ENCODE data around the gene PRRC2A.

PRRC2A gene

DNA sequence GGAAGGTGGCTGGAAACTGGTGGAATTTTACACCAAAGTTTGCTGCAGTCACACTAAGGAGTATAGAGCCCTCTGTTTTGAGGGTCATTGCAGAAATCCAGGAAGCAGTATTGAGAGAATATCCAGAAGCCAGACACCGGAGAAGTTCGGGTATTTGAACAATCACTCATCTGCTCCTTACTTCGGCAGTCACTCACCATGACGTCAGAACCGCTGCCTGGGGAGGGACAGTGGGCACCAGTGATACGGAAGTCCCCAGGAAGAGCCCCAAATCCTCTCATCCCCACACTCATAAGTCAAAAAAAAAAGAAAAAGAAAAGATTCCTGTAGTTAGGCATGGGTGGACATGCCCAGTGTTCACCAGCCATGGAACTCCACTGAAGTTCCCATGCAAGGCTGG, 56.4 kb downstream of the PRRC2A start:
- no peaks in the 10 kb centered on the region for H3K9me3 ChIP-seq (ENCODE audit: insufficient read depth, low read depth, low read length)
- H2AK5ac ChIP-seq (ENCODE audit: low read length), result no peak overlapping the region
- no peak overlapping the region for H2BK5ac ChIP-seq (ENCODE audit: low read depth, low read length, poor library complexity)
- no peak overlapping the region for H4K91ac ChIP-seq (ENCODE audit: low read depth, low read length)
- H3K4ac ChIP-seq (ENCODE audit: low read depth, low read length), result no peak overlapping the region
- H3K14ac ChIP-seq (ENCODE audit: low read length), result no peak overlapping the region
- H3K36me3 ChIP-seq (ENCODE audit: control insufficient read depth in 1 of 2, insufficient read depth in 2 of 2, low read length in 2 of 2), result peaks cover 13 to 15% of the 10 kb centered on the region in 2 experiments
- H2AFZ ChIP-seq (ENCODE audit: insufficient read depth, low read length, poor library complexity), result no peak overlapping the region
- peaks cover 2% of the 10 kb centered on the region for H3K79me2 ChIP-seq (ENCODE audit: control insufficient read depth, insufficient read depth, low read length, poor library complexity)
- H4K12ac ChIP-seq (ENCODE audit: low read depth, low read length), result no peak overlapping the region
- H3K79me1 ChIP-seq (ENCODE audit: low read length), result peaks cover 3% of the 10 kb centered on the region
- H3K4me1 ChIP-seq (ENCODE audit: control insufficient read depth in 1 of 2, insufficient read depth in 2 of 2, low read length in 2 of 2), result peaks cover 3 to 6% of the 10 kb centered on the region in 2 experiments
- H3K23ac ChIP-seq (ENCODE audit: low read length), result no peak overlapping the region
- H3K9ac ChIP-seq (ENCODE audit: low read length), result no peak overlapping the region
- no peak overlapping the region for H2BK12ac ChIP-seq (ENCODE audit: low read length)
- H3K18ac ChIP-seq (ENCODE audit: low read length), result no peak overlapping the region
- H3K27ac ChIP-seq (ENCODE audit: low read depth, low read length), result no peak overlapping the region
- DNase-seq, result no peak
- no peak overlapping the region for H2BK120ac ChIP-seq (ENCODE audit: insufficient read depth, low read length, poor library complexity)
- H3K4me2 ChIP-seq (ENCODE audit: low read length), result no peak overlapping the region
- no peak overlapping the region for H4K8ac ChIP-seq (ENCODE audit: low read depth, low read length)
- WGBS (ENCODE audit: extremely low coverage, insufficient coverage, insufficient read length), result no CpG with 5 or more reads among the region's 6 CpGs
- no peaks in the 10 kb centered on the region for H3K27me3 ChIP-seq (ENCODE audit: insufficient read depth, low read length)
- H3K4me3 ChIP-seq (ENCODE audit: low read depth, low read length), result no peak overlapping the region

DNA sequence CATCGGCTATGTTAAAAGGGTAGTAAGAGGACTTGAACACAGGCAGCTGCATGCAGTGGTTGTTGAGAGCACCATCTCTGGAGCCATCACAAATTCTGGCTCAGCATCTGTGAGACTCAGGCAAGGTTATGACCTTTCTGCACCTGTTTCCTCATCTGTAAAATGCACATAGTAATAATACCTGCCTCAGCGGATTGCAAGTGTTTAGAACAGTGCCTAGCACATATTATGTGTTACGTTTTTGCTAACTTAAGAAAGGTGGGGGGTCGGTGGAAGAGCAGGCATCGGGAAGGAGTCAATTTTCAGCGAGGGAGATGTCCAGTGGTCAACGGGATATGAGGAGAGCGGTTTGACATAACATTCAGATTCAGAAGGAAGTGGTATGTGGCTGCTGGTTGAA, 57.4 kb downstream of the PRRC2A start:
- Histone ChIP-seq H2BK12ac (ENCODE audit: low read length) (no peak overlapping the region), H3K4me1 (ENCODE audit: control insufficient read depth in 1 of 2, insufficient read depth in 2 of 2, low read length in 2 of 2) (peaks cover 3 to 6% of the 10 kb centered on the region in 2 experiments), H3K36me3 (ENCODE audit: control insufficient read depth in 1 of 2, insufficient read depth in 2 of 2, low read length in 2 of 2) (peaks cover 5 to 8% of the 10 kb centered on the region in 2 experiments), H3K79me2 (ENCODE audit: control insufficient read depth, insufficient read depth, low read length, poor library complexity) (peaks cover 2% of the 10 kb centered on the region), H3K9ac (ENCODE audit: low read length) (no peak overlapping the region), H3K4me2 (ENCODE audit: low read length) (no peak overlapping the region), H3K23ac (ENCODE audit: low read length) (no peak overlapping the region), H3K18ac (ENCODE audit: low read length) (no peak overlapping the region), H4K8ac (ENCODE audit: low read depth, low read length) (no peak overlapping the region), H3K79me1 (ENCODE audit: low read length) (peaks cover 3% of the 10 kb centered on the region), H2AK5ac (ENCODE audit: low read length) (no peak overlapping the region), H2BK5ac (ENCODE audit: low read depth, low read length, poor library complexity) (no peak overlapping the region), H4K12ac (ENCODE audit: low read depth, low read length) (no peak overlapping the region), H3K4me3 (ENCODE audit: low read depth, low read length) (no peak overlapping the region), H3K14ac (ENCODE audit: low read length) (no peak overlapping the region), H3K27me3 (ENCODE audit: insufficient read depth, low read length) (no peaks in the 10 kb centered on the region), H3K9me3 (ENCODE audit: insufficient read depth, low read depth, low read length) (no peaks in the 10 kb centered on the region), H4K91ac (ENCODE audit: low read depth, low read length) (no peak overlapping the region), H3K4ac (ENCODE audit: low read depth, low read length) (no peak overlapping the region), H2BK120ac (ENCODE audit: insufficient read depth, low read length, poor library complexity) (no peak overlapping the region), H3K27ac (ENCODE audit: low read depth, low read length) (no peak overlapping the region), H2AFZ (ENCODE audit: insufficient read depth, low read length, poor library complexity) (no peak overlapping the region)
- no CpG with 5 or more reads among the region's 8 CpGs for WGBS (ENCODE audit: extremely low coverage, insufficient coverage, insufficient read length)
- DNase-seq, result no peak

DNA sequence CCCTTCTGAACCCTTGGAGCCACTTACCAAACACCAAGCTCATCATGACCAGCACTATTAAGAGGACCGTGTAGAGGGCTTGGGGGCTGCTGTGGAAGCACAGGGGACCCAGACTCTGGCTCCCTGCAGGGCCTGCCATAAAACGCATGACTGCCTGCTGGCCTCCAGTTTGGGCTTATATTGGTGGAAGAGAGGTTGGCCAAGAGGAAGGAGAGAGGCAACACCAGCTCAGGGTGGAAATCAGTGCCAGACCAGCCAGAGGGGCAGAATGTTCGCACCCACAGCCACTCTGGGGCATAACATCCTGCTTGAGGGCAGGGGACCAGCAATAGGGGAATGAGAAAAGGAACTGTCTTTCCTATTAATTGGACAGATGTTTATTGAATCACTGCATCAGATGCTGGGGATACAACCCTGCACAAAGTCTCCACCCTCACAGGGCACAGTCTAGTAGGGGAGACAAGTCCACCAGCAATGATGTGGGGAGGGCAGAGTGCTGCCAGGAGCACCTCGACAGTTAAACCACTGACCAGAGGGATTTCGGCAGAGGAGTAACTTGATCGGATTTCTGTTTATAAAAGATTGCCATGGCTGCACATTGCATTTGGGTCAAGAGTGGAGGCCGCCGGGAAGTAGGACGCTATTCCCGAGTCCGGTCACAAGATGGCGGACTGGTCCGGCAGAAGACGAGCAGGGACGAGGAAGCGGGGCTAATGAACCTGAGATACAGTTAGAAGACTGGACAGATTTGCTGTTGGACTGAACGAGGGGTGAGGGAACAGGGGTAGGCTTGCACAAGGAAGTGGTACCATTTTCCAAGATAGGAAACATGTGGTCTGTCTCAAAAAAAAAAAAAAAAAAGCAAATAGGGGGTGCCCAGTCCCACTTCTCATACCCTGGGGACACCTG, 60.0 kb downstream of the PRRC2A start, which contains the start of gene LY6G5C:
Gene LY6G5C (minus strand): TSS at position 842 of the 909 bp plus-strand sequence. CDS start 694 bp downstream, at position 148.
- Histone ChIP-seq H2BK5ac (ENCODE audit: low read depth, low read length, poor library complexity) (peak within 1 kb of the TSS; percentile 11), H2AK5ac (ENCODE audit: low read length) (no peak within 1 kb of the TSS), H2BK120ac (ENCODE audit: insufficient read depth, low read length, poor library complexity) (peak within 1 kb of the TSS; percentile 77), H3K4me2 (ENCODE audit: low read length) (peak within 1 kb of the TSS; percentile 92), H3K79me2 (ENCODE audit: control insufficient read depth, insufficient read depth, low read length, poor library complexity) (peaks cover 2% of the 10 kb centered on the region), H4K12ac (ENCODE audit: low read depth, low read length) (peak within 1 kb of the TSS; percentile 76), H3K4me1 (ENCODE audit: control insufficient read depth in 1 of 2, insufficient read depth in 2 of 2, low read length in 2 of 2) (peaks cover 3 to 10% of the 10 kb centered on the region in 2 experiments), H3K36me3 (ENCODE audit: control insufficient read depth in 1 of 2, insufficient read depth in 2 of 2, low read length in 2 of 2) (peaks cover 0 to 6% of the 10 kb centered on the region in 2 experiments), H3K4me3 (ENCODE audit: low read depth, low read length) (peak within 1 kb of the TSS; percentile 45), H4K91ac (ENCODE audit: low read depth, low read length) (peak within 1 kb of the TSS; percentile 70), H3K9ac (ENCODE audit: low read length) (no peak within 1 kb of the TSS), H3K18ac (ENCODE audit: low read length) (peak within 1 kb of the TSS; percentile 8), H4K8ac (ENCODE audit: low read depth, low read length) (peak within 1 kb of the TSS; percentile 90), H2AFZ (ENCODE audit: insufficient read depth, low read length, poor library complexity) (peak within 1 kb of the TSS; percentile 86), H3K23ac (ENCODE audit: low read length) (no peak within 1 kb of the TSS), H3K9me3 (ENCODE audit: insufficient read depth, low read depth, low read length) (no peaks in the 10 kb centered on the region), H3K27ac (ENCODE audit: low read depth, low read length) (no peak within 1 kb of the TSS), H3K4ac (ENCODE audit: low read depth, low read length) (peak within 1 kb of the TSS; percentile 9), H3K14ac (ENCODE audit: low read length) (peak within 1 kb of the TSS; percentile 81), H3K27me3 (ENCODE audit: insufficient read depth, low read length) (no peaks in the 10 kb centered on the region), H2BK12ac (ENCODE audit: low read length) (peak within 1 kb of the TSS; percentile 3), H3K79me1 (ENCODE audit: low read length) (peaks cover 3% of the 10 kb centered on the region)
- DNase-seq, result peak; percentile 60 to 78
- no CpG with 5 or more reads among the region's 17 CpGs for whole genome bisulfite sequencing (ENCODE audit: extremely low coverage, insufficient coverage, insufficient read length)

DNA sequence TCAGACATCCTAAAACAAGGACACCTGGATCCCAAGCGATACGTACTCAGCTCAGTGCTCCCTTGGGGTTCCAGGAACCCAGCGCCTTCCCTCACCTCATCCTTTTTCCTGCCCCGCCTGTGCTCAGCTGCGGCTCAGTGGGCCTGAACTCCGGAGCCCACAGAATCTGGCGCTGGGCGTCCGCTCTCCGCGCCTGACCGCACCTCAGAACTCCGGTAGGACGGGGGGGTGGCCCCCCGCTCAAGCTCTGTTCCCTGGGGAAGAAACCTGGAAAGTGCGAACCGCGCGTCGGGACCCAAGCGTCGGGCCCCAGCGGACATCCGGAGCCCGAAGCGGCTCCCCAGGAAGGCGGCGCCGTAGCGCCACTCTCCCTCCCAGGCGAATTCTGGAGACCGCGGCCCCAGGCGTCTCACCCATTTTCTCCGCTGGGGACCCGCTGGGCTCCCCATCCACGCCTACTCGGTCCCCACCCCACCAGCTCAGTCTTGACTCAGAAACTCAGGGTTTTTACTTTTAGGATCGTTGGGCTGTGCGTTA, 60.7 kb downstream of the PRRC2A start:
- Histone ChIP-seq H2AK5ac (ENCODE audit: low read length) (no peak overlapping the region), H3K4me1 (ENCODE audit: control insufficient read depth in 1 of 2, insufficient read depth in 2 of 2, low read length in 2 of 2) (peaks cover 3 to 10% of the 10 kb centered on the region in 2 experiments), H3K79me1 (ENCODE audit: low read length) (peaks cover 3% of the 10 kb centered on the region), H3K14ac (ENCODE audit: low read length) (peak overlapping the region; percentile 81), H4K91ac (ENCODE audit: low read depth, low read length) (peak overlapping the region; percentile 70), H4K12ac (ENCODE audit: low read depth, low read length) (peak overlapping the region; percentile 76), H2AFZ (ENCODE audit: insufficient read depth, low read length, poor library complexity) (peak overlapping the region; percentile 86), H3K9ac (ENCODE audit: low read length) (no peak overlapping the region), H3K18ac (ENCODE audit: low read length) (peak overlapping the region; percentile 8), H4K8ac (ENCODE audit: low read depth, low read length) (peak overlapping the region; percentile 90), H3K9me3 (ENCODE audit: insufficient read depth, low read depth, low read length) (no peaks in the 10 kb centered on the region), H2BK12ac (ENCODE audit: low read length) (peak overlapping the region; percentile 3), H3K27ac (ENCODE audit: low read depth, low read length) (no peak overlapping the region), H3K27me3 (ENCODE audit: insufficient read depth, low read length) (no peaks in the 10 kb centered on the region), H3K4me3 (ENCODE audit: low read depth, low read length) (peak overlapping the region; percentile 45), H3K4me2 (ENCODE audit: low read length) (peak overlapping the region; percentile 92), H3K23ac (ENCODE audit: low read length) (no peak overlapping the region), H2BK5ac (ENCODE audit: low read depth, low read length, poor library complexity) (peak overlapping the region; percentile 11), H2BK120ac (ENCODE audit: insufficient read depth, low read length, poor library complexity) (peak overlapping the region; percentile 77), H3K4ac (ENCODE audit: low read depth, low read length) (peak overlapping the region; percentile 9), H3K79me2 (ENCODE audit: control insufficient read depth, insufficient read depth, low read length, poor library complexity) (peaks cover 2% of the 10 kb centered on the region), H3K36me3 (ENCODE audit: control insufficient read depth in 1 of 2, insufficient read depth in 2 of 2, low read length in 2 of 2) (peaks cover 5 to 7% of the 10 kb centered on the region in 2 experiments)
- peak in 1 of 2 donors; percentile 30 for DNase-seq
- WGBS (ENCODE audit: extremely low coverage, insufficient coverage, insufficient read length), result no CpG with 5 or more reads among the region's 40 CpGs

Measured in trophoblast cell (in vitro differentiated cells and primary cell).